H1 (cell line): ENCODE measurements around the gene FAM169A. TPM values are rescaled to one million over a fixed set of nuclear protein-coding genes. Genes with fewer than 3 reads are reported as not detected.
A peak's percentile ranks its signal among the peaks of the same experiment; 100 is the strongest.

Source experiments
- CTCF ChIA-PET: fragments of 300-600 bp; sonication (Branson Sonifier 250); formaldehyde crosslinking; loops from one replicate; lab custom pipeline; 2021; ENCODE audit not compliant: partially characterized antibody; lab: Charles Lee
- POLR2A ChIA-PET: fragments of 300-600 bp; sonication (Branson Sonifier 250); formaldehyde crosslinking; loops from one replicate; lab custom pipeline; 2021; ENCODE audit warnings: inconsistent platforms; ENCODE audit not compliant: partially characterized antibody; lab: Charles Lee
- DNase-seq, 2 experiments: peaks; one replicate each; pipeline versions ENCODE4 v3.0.0 to v3.0.0-alpha.2; 2010 to 2022; ENCODE audit warnings: low spot score in 2 of 2, low read depth in 1 of 2, mixed read lengths in 1 of 2
- FAIRE-seq: peaks from 2 replicates; lab custom pipeline; 2011; peaks lifted over from hg19 to GRCh38; lab: Jason Lieb, UNC
- H2AFZ ChIP-seq: 2 replicates; pipeline ENCODE4 v1.8.1; 2012; ENCODE audit warnings: low read length, inconsistent platforms
- H2AK5ac ChIP-seq: 2 replicates; pipeline ENCODE4 v1.6.1; 2013; ENCODE audit warnings: low read depth, low read length
- H2BK120ac ChIP-seq: replicated peaks from 2 replicates; pipeline ENCODE3; 2013; ENCODE audit warnings: low read depth, low read length, inconsistent platforms
- H2BK12ac ChIP-seq: 2 replicates; pipeline ENCODE4 v1.6.1; 2013; ENCODE audit warnings: low read depth, low read length
- H2BK15ac ChIP-seq: 2 replicates; pipeline ENCODE4 v1.6.1; 2013; ENCODE audit warnings: low read length
- H2BK20ac ChIP-seq: 2 replicates; pipeline ENCODE4 v1.6.1; 2013; ENCODE audit warnings: low read length
- H2BK5ac ChIP-seq: 2 replicates; pipeline ENCODE4 v1.6.1; 2013; ENCODE audit warnings: low read depth, low read length
- H3K14ac ChIP-seq: 2 replicates; pipeline ENCODE4 v1.6.1; 2013; ENCODE audit warnings: inconsistent platforms; ENCODE audit not compliant: insufficient read length
- H3K18ac ChIP-seq: 2 replicates; pipeline ENCODE4 v1.6.1; 2013; ENCODE audit warnings: low read length; ENCODE audit errors: extremely low read depth
- H3K23ac ChIP-seq: 2 replicates; pipeline ENCODE4 v1.6.1; 2013; ENCODE audit warnings: inconsistent platforms; ENCODE audit not compliant: insufficient read length
- H3K23me2 ChIP-seq: 2 replicates; pipeline ENCODE4 v1.6.1; 2013; ENCODE audit warnings: low read depth, low read length
- H3K27ac ChIP-seq: 2 replicates; pipeline ENCODE4 v1.6.1; 2011; ENCODE audit warnings: low read depth, low read length, inconsistent platforms
- H3K27me3 ChIP-seq, 4 experiments: replicated peaks in 1 of 4; 1 replicate in 1 of 4; 2 replicates in 3 of 4; pipeline versions ENCODE4 v1.6.1 to v1.8.1; 2011 to 2013; ENCODE audit warnings: low read length in 3 of 4, mild to moderate bottlenecking in 3 of 4, inconsistent platforms in 2 of 4, mixed read lengths in 2 of 4, moderate library complexity in 1 of 4; ENCODE audit not compliant: control insufficient read depth in 3 of 4, insufficient read depth in 3 of 4; ENCODE audit errors: extremely low read depth in 1 of 4
- H3K36me3 ChIP-seq, 4 experiments: 2 replicates each; pipeline versions ENCODE4 v1.6.1 to v1.8.1; 2011 to 2013; ENCODE audit warnings: mild to moderate bottlenecking in 4 of 4, low read length in 3 of 4, moderate library complexity in 2 of 4, control low read depth in 1 of 4, inconsistent platforms in 1 of 4; ENCODE audit not compliant: insufficient read depth in 4 of 4, control insufficient read depth in 2 of 4
- H3K4ac ChIP-seq: replicated peaks from 2 replicates; pipeline ENCODE3; 2013; ENCODE audit warnings: low read length, low read depth, mixed read lengths, inconsistent platforms; ENCODE audit not compliant: insufficient read length
- H3K4me1 ChIP-seq, 4 experiments: replicated peaks in 1 of 4; 1 replicate in 1 of 4; 2 replicates in 3 of 4; pipeline versions ENCODE4 v1.6.1 to v1.8.1; 2011 to 2013; ENCODE audit warnings: low read length in 3 of 4, inconsistent platforms in 2 of 4, mixed read lengths in 1 of 4; ENCODE audit not compliant: insufficient read depth in 4 of 4, control insufficient read depth in 3 of 4
- H3K4me2 ChIP-seq, 2 experiments: 2 replicates each; pipeline versions ENCODE4 v1.6.1 to v1.8.1; 2011 to 2013; ENCODE audit warnings: low read depth in 2 of 2, low read length in 2 of 2, control low read depth in 1 of 2, inconsistent platforms in 1 of 2, mild to moderate bottlenecking in 1 of 2; ENCODE audit not compliant: insufficient read depth in 1 of 2
- H3K4me3 ChIP-seq, 4 experiments: fragments of 200-600, 300-600 bp in 1 of 4; sonication (generic), shearing (Covaris generic), sonication (Bioruptor Twin) in 1 of 4; 2 replicates each; pipeline versions ENCODE4 v1.5.1 to v1.8.1; 2011 to 2016; ENCODE audit warnings: low read length in 4 of 4, low read depth in 3 of 4, control low read depth in 2 of 4, inconsistent platforms in 2 of 4, mild to moderate bottlenecking in 2 of 4, mixed read lengths in 1 of 4, moderate library complexity in 1 of 4; ENCODE audit not compliant: insufficient read depth in 2 of 4; ENCODE audit errors: extremely low read depth in 1 of 4
- H3K56ac ChIP-seq: replicated peaks from 2 replicates; pipeline ENCODE3; 2013; ENCODE audit warnings: low read depth, mild to moderate bottlenecking, mixed read lengths, low read length, inconsistent platforms; ENCODE audit not compliant: insufficient read length
- H3K79me1 ChIP-seq: 2 replicates; pipeline ENCODE4 v1.6.1; 2013; ENCODE audit warnings: low read depth, low read length, control low read depth
- H3K79me2 ChIP-seq, 2 experiments: 2 replicates each; pipeline versions ENCODE4 v1.6.1 to v1.8.1; 2012 to 2013; ENCODE audit warnings: low read length in 2 of 2, mild to moderate bottlenecking in 2 of 2, inconsistent platforms in 1 of 2; ENCODE audit not compliant: insufficient read depth in 2 of 2, control insufficient read depth in 1 of 2
- H3K9ac ChIP-seq, 4 experiments: replicated peaks in 1 of 4; 1 replicate in 1 of 4; 2 replicates in 3 of 4; pipeline versions ENCODE4 v1.6.1 to v1.8.1; 2011 to 2013; ENCODE audit warnings: low read depth in 3 of 4, low read length in 3 of 4, control low read depth in 2 of 4, mild to moderate bottlenecking in 2 of 4, moderate library complexity in 2 of 4, inconsistent platforms in 1 of 4; ENCODE audit errors: extremely low read depth in 1 of 4
- H3K9me3 ChIP-seq, 2 experiments: 2 replicates each; pipeline versions ENCODE4 v1.6.1 to v1.8.1; 2012 to 2013; ENCODE audit warnings: mild to moderate bottlenecking in 2 of 2, moderate library complexity in 2 of 2, control low read depth in 1 of 2, inconsistent platforms in 1 of 2, low read depth in 1 of 2, low read length in 1 of 2, mixed read lengths in 1 of 2; ENCODE audit not compliant: insufficient read depth in 2 of 2
- H4K20me1 ChIP-seq, 2 experiments: replicated peaks in 1 of 2; 2 replicates each; pipeline versions ENCODE3 to v1.8.1; 2011 to 2013; ENCODE audit warnings: inconsistent platforms in 2 of 2, low read length in 2 of 2, mild to moderate bottlenecking in 1 of 2; ENCODE audit not compliant: insufficient read depth in 2 of 2, control insufficient read depth in 1 of 2
- H4K5ac ChIP-seq: 2 replicates; pipeline ENCODE4 v1.6.1; 2013; ENCODE audit warnings: low read length, low read depth, mixed read lengths, inconsistent platforms; ENCODE audit not compliant: insufficient read length
- H4K8ac ChIP-seq: 2 replicates; pipeline ENCODE4 v1.8.0; 2013; ENCODE audit warnings: mild to moderate bottlenecking, moderate library complexity, low read length, inconsistent platforms; ENCODE audit not compliant: insufficient read depth; ENCODE audit errors: extremely low read depth
- H4K91ac ChIP-seq: replicated peaks from 2 replicates; pipeline ENCODE3; 2013; ENCODE audit warnings: low read length, mixed read lengths, inconsistent platforms; ENCODE audit not compliant: insufficient read length
- ATF3 ChIP-seq: IDR thresholded peaks from 2 replicates; pipeline ENCODE4 v1.6.1; 2011; ENCODE audit warnings: low read depth, mild to moderate bottlenecking, low read length; ENCODE audit not compliant: insufficient read depth
- SRF ChIP-seq: IDR thresholded peaks from 2 replicates; pipeline ENCODE4 v1.6.1; 2011; ENCODE audit warnings: mild to moderate bottlenecking, low read depth, low read length, moderate library complexity
- WGBS, 2 experiments: shearing (Covaris generic) in 1 of 2; methylation state at CpG; one replicate each; pipeline versions ENCODE4 v1.1.6 to v1.1.7; 2013 to 2015; ENCODE audit warnings: low lambda C conversion rate in 2 of 2, mixed read lengths in 2 of 2, inconsistent platforms in 1 of 2, low coverage in 1 of 2, missing lambda C conversion rate in 1 of 2; ENCODE audit not compliant: insufficient replicate concordance in 2 of 2, insufficient coverage in 1 of 2, insufficient read length in 1 of 2; ENCODE audit errors: extremely low coverage in 1 of 2, missing lambda C conversion rate in 1 of 2; 5-methylcytosine and 5-hydroxymethylcytosine counted together
- polyA plus RNA-seq, 7 experiments: library from polyadenylated mRNA; depleted of rRNA in 3 of 7; stranded (reverse) in 5 of 7; unstranded in 2 of 7; fragments of >200 nt in 5 of 7; fragments of 200-250 nt in 2 of 7; gene quantifications; 1 replicate in 5 of 7; 2 replicates in 1 of 7; 4 replicates in 1 of 7; pipeline versions ENCODE4 v1.2.1 to v1.2.3, GENCODE V29; 2011 to 2013; ENCODE audit warnings: missing spikeins in 2 of 7, mixed read lengths in 2 of 7
- total RNA-seq: library from RNA; stranded (reverse); fragmentation: NEBNext Ultra II Directional; extraction: Animal tissue kit (Norgen Biotek cat#: 25700); gene quantifications from 2 replicates; pipeline ENCODE4 v1.2.1, GENCODE V29; 2021

FAM169A gene
- total and polyA plus RNA-seq, 2 of the 8 experiments (the other 6 are each of a cell fraction or from before 2014, with no cell fraction given): 12.6 to 83.1 TPM

GRCh38 chr5:74875994-74876791 is 10.0 kb upstream of the FAM169A start:
- WGBS, 2 experiments: 92% methylated on average over 7 of the region's 7 CpGs; no CpG with 5 or more reads in 1 of the 2 experiments
- Histone ChIP-seq H4K20me1 (no peaks in the 10 kb centered on the region), H2AFZ (no peak overlapping the region; the same call in 1 of the 2 replicates), H3K18ac (no peak overlapping the region), H4K91ac (peak overlapping the region; percentile 36), H3K27me3 (no peaks in the 10 kb centered on the region), H2BK5ac (no peak overlapping the region), H2BK12ac (peak overlapping the region; percentile 42; the same call in 1 of the 2 replicates), H3K79me1 (no peaks in the 10 kb centered on the region), H2BK20ac (peak overlapping the region; percentile 36; the same call in 1 of the 2 replicates), H3K9me3 (peaks cover 2 to 8% of the 10 kb centered on the region in 2 experiments; a peak in 1 of 4 replicates), H3K36me3 (no peaks in the 10 kb centered on the region), H3K27ac (no peak overlapping the region), H3K4me3 (no peak overlapping the region), H3K23ac (no peak overlapping the region), H3K9ac (no peak overlapping the region), H3K79me2 (no peaks in the 10 kb centered on the region), H3K14ac (no peak overlapping the region), H4K8ac (no peak overlapping the region), H3K23me2 (no peaks in the 10 kb centered on the region), H2BK120ac (no peak overlapping the region), H2BK15ac (no peak overlapping the region), H3K4ac (no peak overlapping the region), H2AK5ac (no peak overlapping the region), H3K4me1 (no peaks in the 10 kb centered on the region), H3K4me2 (no peak overlapping the region), H3K56ac (no peak overlapping the region), H4K5ac (no peak overlapping the region)
- FAIRE-seq (no peak), DNase-seq (no peak)
- TF ChIP-seq SRF: no peak
- no peak for TF ChIP-seq ATF3
- POLR2A ChIA-PET: interaction anchor here (1.6 kb wide), 1 partner anchor 9 kb away, joined by 7 read pairs; no protein-coding TSS in a partner anchor
- CTCF ChIA-PET: interaction anchor here (1.4 kb wide), 1 partner anchor 43 kb away, joined by 5 read pairs; no protein-coding TSS in a partner anchor
